Kasumi-1 (cell line): Measurements from ENCODE around the gene MLLT3.

Source experiments
- DNase-seq, 2 experiments: peaks; one replicate each; lab custom pipeline; 2025; lab: John Stamatoyannopoulos, UW

The MLLT3 gene

GRCh38 chr9:20625003-20625349 lies 2.7 kb upstream of the MLLT3 start:
- DNase-seq, result no peak

GRCh38 chr9:20624201-20625002 lies 2.1 kb upstream of the MLLT3 start:
- DNase-seq, result peak; percentile 59 to 72

GRCh38 chr9:20623748-20624124 lies 1.4 kb upstream of the MLLT3 start:
- peak in 1 of 2 experiments; percentile 25 for DNase-seq

- DNase-seq, result peak in 1 of 2 experiments; percentile 8
Observed at GRCh38 chr9:20623021-20623747, 885 bp upstream of the MLLT3 start.

GRCh38 chr9:20621471-20622329 lies 599 bp downstream of the MLLT3 start:
- DNase-seq, result peak; percentile 44 to 47

GRCh38 chr9:20620650-20621470 lies 1.4 kb downstream of the MLLT3 start:
- peak in 1 of 2 experiments; percentile 2 for DNase-seq

GRCh38 chr9:20619487-20620200 lies 2.7 kb downstream of the MLLT3 start:
- peak; percentile 24 to 31 for DNase-seq

GRCh38 chr9:20618361-20618802 lies 3.9 kb downstream of the MLLT3 start:
- DNase-seq, result no peak

- DNase-seq, result no peak
Observed at GRCh38 chr9:20616808-20617207, 5.5 kb downstream of the MLLT3 start.

GRCh38 chr9:20614602-20615216 lies 7.6 kb downstream of the MLLT3 start:
- DNase-seq, result no peak

GRCh38 chr9:20611691-20612287 lies 10.5 kb downstream of the MLLT3 start:
- DNase-seq, result peak; percentile 27 to 45

- DNase-seq, result peak in 1 of 2 experiments; percentile 23
Observed at GRCh38 chr9:20610591-20610990, 11.7 kb downstream of the MLLT3 start.

GRCh38 chr9:20608582-20608981 lies 13.7 kb downstream of the MLLT3 start:
- DNase-seq, result no peak

GRCh38 chr9:20606652-20607051 lies 15.6 kb downstream of the MLLT3 start:
- DNase-seq, result peak; percentile 15 to 31

- DNase-seq, result no peak
Observed at GRCh38 chr9:20604562-20604961, 17.7 kb downstream of the MLLT3 start.

GRCh38 chr9:20603524-20604268 lies 18.6 kb downstream of the MLLT3 start:
- no peak for DNase-seq

- DNase-seq, result no peak
Observed at GRCh38 chr9:20601292-20601691, 21.0 kb downstream of the MLLT3 start.

GRCh38 chr9:20599195-20599594 lies 23.1 kb downstream of the MLLT3 start:
- DNase-seq, result no peak

- DNase-seq, result no peak
Observed at GRCh38 chr9:20598367-20598766, 23.9 kb downstream of the MLLT3 start.
